Skin epidermis (tissue), 12 donors: ENCODE measurements around the gene GLYATL2.

Source experiments
- H3K27ac ChIP-seq, 21 experiments: fragments of 200-600 bp; sonication (generic) in 11 of 21; one replicate each; pipeline ENCODE4 v1.5.0; 2020; ENCODE audit warnings: mild to moderate bottlenecking in 3 of 21, inconsistent platforms in 2 of 21, moderate library complexity in 2 of 21
- H3K4me3 ChIP-seq, 7 experiments: fragments of 200-600 bp; sonication (generic) in 2 of 7; one replicate each; pipeline ENCODE4 v1.5.0; 2020; ENCODE audit warnings: inconsistent platforms in 2 of 7, mild to moderate bottlenecking in 2 of 7, moderate library complexity in 1 of 7

Gene GLYATL2, protein sequence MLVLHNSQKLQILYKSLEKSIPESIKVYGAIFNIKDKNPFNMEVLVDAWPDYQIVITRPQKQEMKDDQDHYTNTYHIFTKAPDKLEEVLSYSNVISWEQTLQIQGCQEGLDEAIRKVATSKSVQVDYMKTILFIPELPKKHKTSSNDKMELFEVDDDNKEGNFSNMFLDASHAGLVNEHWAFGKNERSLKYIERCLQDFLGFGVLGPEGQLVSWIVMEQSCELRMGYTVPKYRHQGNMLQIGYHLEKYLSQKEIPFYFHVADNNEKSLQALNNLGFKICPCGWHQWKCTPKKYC

DNA sequence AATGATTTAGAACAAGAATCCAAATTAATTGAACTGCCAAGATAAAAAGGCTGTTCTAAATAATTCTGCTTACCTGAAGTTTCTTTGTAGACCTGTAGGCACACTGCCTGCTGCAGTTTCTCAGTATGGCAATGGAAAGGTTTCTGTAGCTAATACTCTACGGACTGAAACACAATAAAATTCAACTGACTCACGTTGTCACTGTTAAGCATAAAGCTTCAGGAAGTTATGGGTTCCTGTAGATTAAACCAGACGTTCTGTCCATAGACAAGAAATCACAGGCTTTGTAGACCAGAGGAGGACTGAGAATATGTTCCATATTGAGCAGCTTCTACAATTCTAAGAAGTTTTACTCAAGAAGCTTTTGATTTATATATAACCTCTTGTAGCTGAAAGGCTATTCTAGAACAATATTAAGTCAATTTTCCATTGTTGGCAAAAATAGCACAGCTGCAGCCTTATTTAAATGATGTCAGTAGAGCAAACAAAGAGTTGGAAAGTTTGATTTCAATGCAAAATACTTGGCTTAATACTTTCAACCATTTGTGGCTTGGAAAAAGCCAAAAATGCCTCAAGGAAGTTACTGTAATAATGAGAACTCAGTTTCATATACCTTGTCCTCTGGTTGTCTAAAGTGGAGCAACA lies at the start of gene GLYATL2:
Gene GLYATL2 (minus strand): TSS at position 344 of the 645 bp plus-strand sequence. CDS start 5,092 bp downstream, outside the sequence.
- Histone ChIP-seq H3K4me3 (no peak within 1 kb of the TSS), H3K27ac (no peak within 1 kb of the TSS)

DNA sequence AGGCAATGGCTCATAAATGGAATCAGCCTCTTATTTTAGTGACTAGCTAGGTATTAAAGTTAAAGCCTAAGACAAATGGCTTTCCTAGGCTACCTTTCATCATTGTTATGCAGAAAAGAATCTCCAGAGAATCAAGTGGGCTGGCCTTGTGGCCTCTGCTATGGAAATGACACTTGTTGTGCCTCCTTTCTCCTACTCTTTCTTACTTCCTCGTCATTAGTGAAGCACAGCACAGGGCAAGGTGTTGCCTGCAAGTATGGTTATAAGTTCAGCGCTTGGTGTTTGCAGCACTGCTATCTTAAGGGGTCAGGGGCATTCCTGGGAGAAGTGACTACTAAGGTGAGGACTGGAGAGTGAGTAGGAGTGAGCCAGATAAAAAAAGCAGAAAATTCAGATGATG lies 49.4 kb upstream of the GLYATL2 start:
- H3K27ac ChIP-seq: no peak overlapping the region
- H3K4me3 ChIP-seq: no peak overlapping the region

DNA sequence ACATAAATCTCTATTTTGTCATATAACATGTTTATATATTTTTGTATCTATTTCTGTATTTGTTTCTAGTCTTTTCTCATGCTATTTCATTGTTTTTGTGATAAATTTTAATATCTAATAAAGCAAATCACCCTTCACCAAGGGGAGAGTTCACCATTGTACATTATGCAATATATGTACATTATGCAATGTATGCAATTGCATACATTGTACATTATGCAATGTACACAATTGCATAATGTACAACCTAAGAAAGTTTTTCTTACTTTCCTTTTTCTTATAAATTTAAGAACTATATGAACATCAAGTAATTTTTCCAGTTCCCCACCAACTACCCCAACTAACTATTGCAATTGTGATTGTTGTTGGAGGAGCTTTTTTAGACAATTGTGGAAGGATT lies 44.1 kb upstream of the GLYATL2 start:
- H3K27ac ChIP-seq: no peak overlapping the region

DNA sequence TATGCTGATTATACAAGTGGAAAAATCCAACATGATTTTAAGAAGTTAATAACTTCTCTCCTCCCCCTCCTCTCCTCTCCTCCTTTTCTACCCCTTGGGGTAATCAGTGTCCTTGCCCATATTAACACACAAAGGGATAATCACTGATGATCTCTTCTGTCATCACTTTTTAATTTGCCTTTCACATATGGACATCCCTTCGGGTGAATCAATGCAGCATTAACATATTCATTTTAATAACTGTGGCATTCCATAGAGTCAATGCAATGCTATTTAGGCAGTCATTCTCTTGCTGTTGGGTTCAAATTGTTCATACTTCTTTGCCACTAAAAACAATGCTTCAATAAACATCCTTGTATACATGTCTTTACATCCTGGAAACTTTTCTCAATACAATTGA lies 42.9 kb upstream of the GLYATL2 start:
- no peak overlapping the region for H3K4me3 ChIP-seq
- H3K27ac ChIP-seq: no peak overlapping the region

More for the DNA sequence above, 44.1 kb upstream of the GLYATL2 start:
- no peak overlapping the region for H3K4me3 ChIP-seq

DNA sequence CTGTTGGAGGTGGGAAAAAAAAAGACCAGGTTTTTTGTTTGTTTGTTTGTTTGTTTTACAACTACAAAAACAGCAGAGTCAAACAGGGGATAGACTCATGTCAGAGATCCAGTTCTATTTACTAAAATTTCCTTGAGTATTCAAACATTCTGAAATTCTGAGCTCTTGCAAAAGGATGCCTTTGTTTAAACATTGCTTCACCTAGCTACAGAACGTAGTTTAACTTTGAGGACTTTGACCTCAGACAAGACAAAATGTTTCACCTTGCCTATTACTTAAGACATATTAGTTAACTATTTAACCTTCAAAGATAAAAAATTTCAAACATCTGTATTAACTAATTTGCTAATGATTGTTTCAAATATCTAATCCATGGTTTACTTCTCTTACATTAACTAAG lies 36.1 kb upstream of the GLYATL2 start:
- Histone ChIP-seq H3K27ac (no peak overlapping the region), H3K4me3 (no peak overlapping the region)

DNA sequence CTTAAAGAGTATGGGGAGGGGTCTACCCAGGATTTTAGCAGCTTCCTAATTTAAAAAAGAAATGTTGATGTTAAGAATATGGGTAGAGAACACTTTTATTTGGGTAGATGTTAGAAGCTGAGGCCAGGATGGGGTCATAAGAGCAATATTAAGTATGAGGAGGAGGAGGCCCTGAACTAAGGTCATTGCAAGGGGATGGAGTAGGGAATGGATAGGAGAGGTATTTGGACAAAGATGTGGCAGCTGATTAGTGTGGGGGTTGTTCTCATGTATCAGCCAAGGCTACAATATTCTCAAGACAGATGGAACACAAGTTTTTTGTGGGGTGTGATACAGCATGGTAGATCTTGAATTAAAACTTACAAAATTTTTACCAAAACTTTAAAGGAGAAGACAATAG lies 35.7 kb upstream of the GLYATL2 start:
- H3K4me3 ChIP-seq: no peak overlapping the region
- H3K27ac ChIP-seq: no peak overlapping the region

DNA sequence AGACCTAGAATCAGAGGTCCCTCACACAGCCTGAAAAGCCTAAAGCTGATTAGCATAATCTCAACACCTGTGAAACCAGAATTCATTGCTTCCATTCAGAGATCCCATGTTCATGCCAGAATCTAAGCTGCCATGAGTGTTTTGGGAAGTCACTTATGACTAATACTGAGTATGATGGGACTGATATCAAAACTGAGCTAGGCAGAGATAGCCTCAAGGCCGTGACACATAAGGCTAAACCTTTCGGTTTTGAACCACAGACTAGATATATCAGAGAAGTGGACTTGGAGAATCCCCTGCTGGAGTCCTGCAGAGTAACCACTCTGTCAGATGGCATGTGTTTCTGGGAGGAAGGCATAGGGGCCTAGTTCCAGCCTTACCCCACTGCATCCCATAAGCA lies 23.1 kb upstream of the GLYATL2 start:
- Histone ChIP-seq H3K4me3 (no peak overlapping the region), H3K27ac (no peak overlapping the region)

DNA sequence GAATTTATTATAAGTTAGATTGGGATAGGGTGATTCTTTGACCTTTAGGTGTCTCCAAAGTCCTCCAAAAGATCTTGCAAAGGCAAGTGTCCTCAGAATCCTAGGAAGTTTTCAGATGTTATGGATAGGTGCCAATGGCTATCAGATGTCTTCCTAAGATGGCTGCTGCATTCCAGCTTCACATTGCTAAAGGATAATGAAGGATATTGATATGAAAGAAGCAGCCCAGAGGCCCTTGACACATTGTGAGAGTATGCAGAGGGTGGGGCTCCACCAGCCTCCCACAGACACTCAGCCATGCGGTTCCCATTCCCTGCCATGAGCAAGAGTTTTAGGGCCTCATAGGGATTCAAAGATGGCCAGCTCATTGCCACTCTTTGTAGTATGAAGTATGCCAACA lies 22.3 kb upstream of the GLYATL2 start:
- H3K27ac ChIP-seq: no peak overlapping the region
- no peak overlapping the region for H3K4me3 ChIP-seq

DNA sequence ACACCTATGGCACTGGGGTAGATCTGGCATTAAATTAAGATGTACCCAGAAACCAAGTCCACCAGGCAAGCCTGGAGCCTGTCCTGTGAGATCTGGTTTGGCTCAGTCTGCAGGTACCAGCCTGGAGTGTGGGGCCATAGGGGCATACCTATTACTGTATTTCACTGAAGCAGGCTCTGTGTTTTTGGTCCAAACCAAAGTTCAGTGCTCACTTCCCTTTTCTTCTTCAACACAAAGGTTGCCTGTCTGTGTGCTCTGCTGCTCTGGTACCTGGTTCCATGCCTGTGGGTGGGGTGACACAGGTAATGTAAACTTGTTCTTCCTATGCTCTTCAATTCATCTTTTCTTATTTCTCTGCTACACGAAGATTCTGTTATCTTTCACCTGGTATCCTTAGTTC lies 19.8 kb upstream of the GLYATL2 start:
- Histone ChIP-seq H3K4me3 (no peak overlapping the region), H3K27ac (no peak overlapping the region)

DNA sequence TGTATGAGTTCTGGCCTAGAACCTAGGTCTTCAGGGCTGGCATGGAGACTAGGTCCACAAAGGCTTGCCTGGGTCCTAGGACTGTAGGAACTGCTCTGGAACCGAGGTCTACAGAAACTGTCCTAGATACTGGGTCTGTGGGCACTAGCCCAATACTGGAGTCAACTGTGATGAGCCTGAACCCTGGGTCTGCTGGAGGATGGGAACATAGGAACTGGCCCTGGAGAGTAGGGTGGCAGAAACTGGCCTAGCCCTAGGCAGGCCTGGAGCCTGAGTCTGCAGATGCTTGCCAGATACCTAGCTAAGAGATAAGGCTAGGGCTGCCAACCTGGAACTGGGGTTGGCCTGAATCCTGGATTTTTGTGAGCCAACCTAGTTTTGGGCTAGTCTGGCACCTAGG lies 19.2 kb upstream of the GLYATL2 start:
- no peak overlapping the region for H3K4me3 ChIP-seq
- no peak overlapping the region for H3K27ac ChIP-seq

DNA sequence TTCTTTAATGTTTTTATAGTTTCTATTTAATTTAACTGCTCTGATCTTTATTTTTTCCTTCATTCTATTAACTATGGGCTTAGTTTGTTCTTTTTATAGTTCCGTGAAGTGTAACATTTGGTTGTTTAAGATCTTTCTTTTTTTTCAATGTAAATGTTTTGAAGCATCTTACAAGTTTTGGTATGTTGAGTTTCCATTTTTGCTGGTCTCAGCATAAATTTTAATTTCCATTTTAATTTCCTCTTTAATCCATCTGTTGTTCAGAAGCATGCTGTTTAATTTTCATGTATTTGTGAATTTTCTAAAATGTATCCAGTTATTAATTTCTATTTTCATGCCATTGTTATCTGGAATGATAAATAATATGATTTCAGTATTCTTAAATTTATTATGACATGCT lies 17.0 kb upstream of the GLYATL2 start:
- H3K27ac ChIP-seq: no peak overlapping the region

DNA sequence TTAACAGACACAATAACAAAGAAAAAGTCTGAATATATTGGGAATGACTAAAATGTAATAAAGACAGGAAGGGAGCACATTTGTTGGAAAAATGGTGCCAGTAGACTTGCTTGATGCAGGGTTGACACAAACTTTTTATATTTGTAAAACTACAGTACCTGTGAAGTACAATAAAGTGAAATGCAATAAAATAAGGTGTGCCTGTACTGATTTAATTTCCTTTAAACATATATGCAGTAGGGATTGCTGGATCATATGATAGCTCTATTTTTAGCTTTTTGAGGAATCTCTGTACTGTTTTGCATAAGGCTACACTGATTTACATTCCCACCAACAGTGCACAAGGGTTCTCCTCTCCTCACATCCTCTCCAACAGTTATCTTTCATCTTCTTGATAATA lies 12.3 kb upstream of the GLYATL2 start:
- no peak overlapping the region for H3K4me3 ChIP-seq
- H3K27ac ChIP-seq: no peak overlapping the region

More for the DNA sequence above, 17.0 kb upstream of the GLYATL2 start:
- H3K4me3 ChIP-seq: no peak overlapping the region

DNA sequence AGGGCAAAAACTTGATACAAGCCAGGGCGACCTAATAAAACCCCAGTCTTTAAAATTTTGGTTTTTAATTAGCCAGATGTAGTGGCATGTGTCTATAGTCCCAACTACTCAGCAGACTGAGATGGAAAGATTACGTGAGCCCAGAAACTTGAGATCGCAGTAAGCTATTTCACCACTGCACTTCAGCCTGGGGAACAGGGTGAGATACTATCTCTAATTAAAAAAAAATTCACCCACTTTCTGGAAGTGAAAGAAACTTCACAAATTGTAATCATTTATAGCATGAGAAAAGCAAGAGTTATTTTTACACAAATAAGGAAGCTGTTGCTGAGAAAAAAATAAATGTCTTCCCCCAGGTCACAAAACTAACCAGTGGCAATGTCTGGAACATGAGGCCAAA lies 882 bp upstream of the GLYATL2 start:
- H3K4me3 ChIP-seq: no peak overlapping the region
- H3K27ac ChIP-seq: no peak overlapping the region

DNA sequence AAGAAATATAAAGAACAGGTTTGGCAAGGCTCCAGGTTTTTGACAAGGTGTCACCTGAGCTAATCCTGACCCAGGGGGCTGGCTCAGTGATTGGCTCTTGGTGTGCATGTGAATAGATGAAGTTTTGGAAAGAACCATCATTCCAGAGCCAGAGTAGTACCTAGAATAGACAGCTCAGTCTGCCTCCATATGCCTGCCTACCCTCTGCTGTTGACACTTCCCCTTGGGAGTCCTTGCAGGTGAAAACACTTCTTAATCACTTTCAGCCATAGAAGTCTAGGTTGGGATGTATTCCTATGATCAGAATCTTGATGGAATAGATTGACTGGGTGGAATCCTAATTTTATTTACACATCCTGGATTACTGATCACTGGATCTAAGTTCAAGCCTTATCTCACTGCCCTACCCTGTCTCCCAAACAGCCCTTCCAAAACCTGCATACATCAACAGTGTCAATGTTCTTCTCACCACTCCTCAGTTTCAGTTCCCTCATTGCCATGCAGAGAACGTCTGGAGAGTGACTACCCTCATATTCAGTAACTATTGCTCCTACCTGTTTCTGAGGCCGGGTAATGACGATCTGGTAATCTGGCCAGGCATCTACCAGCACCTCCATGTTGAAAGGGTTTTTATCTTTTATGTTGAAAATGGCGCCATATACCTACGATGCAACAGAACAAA lies 6.7 kb downstream of the GLYATL2 start:
- no peak overlapping the region for H3K4me3 ChIP-seq
- H3K27ac ChIP-seq: no peak overlapping the region

DNA sequence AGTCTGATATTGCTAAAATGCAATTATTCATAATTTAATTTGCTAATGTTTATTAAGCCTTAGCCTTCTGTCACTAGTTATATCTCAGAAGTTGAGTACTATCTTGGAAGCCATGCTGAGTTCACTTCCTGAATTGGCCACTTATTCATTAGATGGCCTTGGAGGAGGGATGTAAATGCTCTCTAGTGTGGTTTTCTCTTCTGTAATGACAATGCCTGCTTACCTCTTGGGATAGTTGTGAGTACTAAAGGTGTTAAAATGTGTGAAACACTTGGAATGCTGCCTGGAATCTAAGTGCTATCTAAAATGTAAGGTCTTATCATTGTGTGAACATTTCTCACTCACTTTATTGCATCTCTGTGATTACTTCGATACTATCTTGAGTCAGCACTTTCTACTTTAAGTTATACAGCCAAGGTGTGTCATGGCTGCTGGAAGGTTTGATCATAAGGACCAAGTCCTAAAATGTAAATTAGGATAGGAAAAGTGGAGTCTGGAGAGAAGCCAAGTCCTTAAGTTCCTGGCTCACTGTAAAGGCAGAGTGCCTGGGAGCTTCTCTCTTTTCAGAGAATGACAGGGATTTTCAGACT lies 12.4 kb downstream of the GLYATL2 start:
- Histone ChIP-seq H3K27ac (no peak overlapping the region), H3K4me3 (no peak overlapping the region)

DNA sequence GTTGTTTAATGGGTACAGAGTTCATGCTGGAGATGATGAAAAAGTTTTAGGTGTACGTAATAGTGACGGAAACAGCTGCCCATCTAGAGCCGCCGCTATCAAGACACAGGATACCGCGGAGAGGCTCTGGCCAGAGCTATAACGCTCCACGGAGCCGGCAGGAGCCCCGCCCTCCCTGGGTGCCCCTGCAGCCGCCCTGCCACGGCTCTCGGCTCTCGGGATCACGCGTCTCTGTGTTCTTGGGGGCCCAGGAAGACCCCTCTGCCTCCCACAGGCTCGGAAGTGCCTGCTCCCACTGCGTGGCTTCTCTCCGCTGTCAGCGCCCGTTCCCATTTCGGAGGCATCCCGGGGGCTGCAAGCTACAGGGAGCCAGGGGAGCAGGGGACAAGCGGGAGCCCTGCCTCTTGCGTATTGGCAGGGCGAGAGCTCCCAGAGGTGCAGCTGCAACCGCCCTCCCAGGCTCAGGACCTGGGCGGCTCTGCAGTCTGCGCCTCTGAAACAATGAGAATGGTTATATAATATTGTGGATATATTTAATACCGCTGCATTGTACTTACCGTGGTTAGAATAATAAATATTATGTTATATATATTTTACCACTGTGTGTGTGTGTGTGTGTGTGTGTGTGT lies 13.7 kb downstream of the GLYATL2 start:
- no peak overlapping the region for H3K27ac ChIP-seq
- no peak overlapping the region for H3K4me3 ChIP-seq

DNA sequence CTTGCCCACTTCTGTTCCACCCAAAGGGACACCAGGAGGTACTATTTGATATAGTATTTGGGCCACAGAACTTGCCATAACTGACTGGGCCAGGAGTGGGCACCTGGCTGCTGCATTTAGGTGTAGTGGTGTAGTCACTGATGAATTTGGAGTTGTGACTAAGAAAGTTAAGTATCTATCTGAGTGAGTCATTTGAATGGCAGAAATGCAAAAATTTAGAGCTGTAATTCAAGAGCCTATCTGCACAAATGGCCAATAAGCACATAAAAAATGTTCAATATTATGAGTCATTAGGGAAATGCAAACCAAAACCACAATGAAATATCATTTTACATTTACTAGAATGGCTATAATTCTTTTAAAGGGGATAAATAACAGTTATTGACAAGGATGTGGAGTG lies 14.7 kb downstream of the GLYATL2 start:
- H3K4me3 ChIP-seq: no peak overlapping the region
- no peak overlapping the region for H3K27ac ChIP-seq

DNA sequence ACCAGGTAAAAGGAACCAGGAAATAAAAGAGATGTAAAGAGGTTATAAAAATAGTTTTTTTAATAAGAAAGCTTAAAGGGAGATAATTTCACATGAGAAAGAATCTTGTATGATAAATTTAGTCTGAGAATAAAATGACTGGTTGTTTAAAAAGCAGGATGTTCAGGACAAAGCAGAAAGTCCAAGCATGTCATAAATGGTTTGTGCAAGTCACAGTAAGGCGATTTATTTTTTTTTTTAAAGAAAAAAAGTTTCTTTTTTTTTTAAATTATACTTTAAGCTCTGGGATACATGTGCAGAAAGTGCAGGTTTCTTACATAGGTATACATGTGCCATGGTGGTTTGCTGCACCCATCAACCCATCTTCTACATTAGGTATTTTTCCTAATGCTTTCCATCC lies 30.8 kb downstream of the GLYATL2 start:
- H3K27ac ChIP-seq: no peak overlapping the region
- H3K4me3 ChIP-seq: no peak overlapping the region

DNA sequence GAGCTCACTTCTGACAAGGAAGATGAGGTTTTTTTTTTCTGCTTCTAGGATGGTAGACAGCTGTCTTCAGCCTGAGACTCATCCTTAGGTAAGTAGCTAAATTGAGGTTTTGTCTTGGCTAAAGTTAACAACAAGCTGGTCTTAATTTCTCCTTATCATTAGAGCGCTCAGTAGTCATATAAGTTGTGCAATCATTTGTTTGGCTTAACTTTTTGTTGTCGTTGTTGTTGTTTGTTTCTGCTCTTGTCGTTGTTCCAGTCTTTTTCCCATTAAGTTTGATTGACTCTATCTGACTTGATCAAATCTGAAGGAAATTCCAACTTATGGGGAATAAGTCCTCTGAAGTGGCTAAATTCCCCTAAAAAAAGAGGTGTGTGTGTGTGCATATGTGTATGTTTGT lies 33.0 kb downstream of the GLYATL2 start:
- Histone ChIP-seq H3K27ac (no peak overlapping the region), H3K4me3 (no peak overlapping the region)

DNA sequence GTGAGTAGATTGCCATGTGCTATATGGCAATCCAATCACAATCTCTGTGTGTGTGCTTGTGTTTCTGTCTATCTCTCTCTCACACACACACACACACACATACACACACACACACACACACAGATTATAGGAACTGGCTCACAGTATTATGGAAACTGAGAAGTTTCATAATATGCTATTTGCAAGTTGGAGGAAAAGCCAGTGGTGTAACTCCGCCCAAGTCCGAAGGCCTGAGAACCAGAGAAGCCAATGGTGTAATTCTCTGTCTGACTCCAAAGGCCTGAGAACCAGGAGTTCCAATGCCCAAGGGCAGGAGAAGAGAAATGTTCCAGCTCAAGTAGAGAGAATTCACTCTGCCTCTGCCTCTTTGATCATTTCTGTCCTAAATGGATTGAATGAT lies 37.2 kb downstream of the GLYATL2 start:
- Histone ChIP-seq H3K4me3 (no peak overlapping the region), H3K27ac (no peak overlapping the region)
